NCI-H226 (cell line): Measurements from ENCODE around the gene SLC6A4.

Source experiments
- DNase-seq: peaks from one replicate; pipeline ENCODE4 v3.0.0-alpha.2; 2015

Gene SLC6A4

GRCh38 chr17:30235386-30236296 lies at the start of gene SLC6A4:
Gene SLC6A4, minus strand, starts transcription at chr17:30235697. Its CDS starts 13,739 bp downstream, at chr17:30221958.
- DNase-seq, result no peak

- no peak for DNase-seq
Observed at GRCh38 chr17:30279156-30279555, 43.7 kb upstream of the SLC6A4 start.

DNA sequence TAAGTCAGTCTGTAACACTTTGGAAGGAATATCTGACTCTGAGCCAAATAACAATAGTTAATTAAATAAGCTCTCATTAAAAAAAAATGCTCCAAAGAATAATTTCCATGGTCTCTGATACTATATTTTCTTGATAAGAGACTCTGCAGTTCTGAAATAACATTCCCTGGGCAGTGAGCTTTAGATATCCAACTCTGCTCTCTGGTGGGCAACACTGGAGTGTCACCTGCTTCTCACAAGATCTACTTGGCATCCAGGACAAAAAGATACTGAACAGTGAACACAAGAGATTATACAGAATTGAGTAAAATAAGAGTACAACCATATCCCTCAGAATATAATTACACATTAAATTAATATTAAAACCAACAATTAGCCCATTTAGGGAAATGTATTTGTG lies 42.5 kb upstream of the SLC6A4 start:
- no peak for DNase-seq

- no peak for DNase-seq
Observed at GRCh38 chr17:30275911-30276310, 40.4 kb upstream of the SLC6A4 start.

DNA sequence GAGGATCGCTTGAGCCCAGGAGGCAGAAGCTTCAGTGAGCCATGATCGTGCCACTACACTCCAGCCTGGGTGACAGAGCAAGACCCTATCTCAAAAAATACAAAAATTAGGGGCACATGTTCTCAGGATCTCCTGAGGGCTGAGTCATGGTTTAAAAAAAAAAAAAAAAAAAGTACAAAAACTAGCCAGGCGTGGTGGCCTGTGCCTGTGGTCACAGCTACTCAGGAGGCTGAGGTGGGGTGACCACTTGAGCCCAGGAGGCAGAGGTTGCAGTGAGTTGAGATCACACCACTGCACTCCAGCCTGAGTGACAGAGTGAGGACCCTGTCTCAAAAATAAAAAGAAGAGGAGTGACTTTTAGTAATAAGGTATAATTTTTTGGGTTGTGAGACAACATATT lies 39.4 kb upstream of the SLC6A4 start:
- DNase-seq, result no peak

DNA sequence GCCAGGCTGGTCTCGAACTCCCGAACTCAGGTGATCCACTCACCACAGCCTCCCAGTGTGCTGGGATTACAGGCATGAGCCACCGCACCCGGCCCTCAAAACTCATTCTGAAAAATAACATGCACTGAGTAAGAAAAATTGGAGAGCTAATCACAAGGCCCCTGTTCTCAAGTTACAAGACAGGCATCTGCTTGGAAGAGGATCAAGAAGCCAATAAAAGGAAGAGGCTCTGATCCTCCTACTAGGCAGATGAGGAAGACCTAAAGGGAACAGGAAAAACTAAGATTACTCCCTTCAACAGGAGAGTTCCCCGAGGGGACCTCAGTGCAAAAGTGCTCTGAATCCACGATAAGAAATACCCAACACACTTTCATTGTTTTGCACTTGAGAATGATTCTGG lies 37.9 kb upstream of the SLC6A4 start:
- DNase-seq, result peak; percentile 23

DNA sequence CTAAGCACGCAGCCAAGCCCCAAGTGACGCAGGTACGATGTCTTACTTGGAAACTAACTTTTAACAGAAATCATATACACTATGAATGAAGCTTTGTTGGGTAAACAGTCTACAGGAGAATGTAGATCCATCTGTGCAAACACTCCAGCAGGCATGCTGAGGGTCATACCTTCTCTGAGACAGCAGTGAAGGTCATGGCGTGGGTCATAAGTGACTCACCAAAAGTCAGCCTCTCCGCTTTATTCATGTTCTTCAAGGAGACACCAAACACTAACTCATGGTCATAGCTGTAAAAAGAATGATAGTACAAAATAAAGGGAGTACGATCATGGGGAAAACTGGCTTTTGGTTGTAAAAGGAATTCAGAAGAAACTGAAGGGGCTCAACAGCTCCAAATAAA lies 35.6 kb upstream of the SLC6A4 start:
- DNase-seq, result no peak

DNA sequence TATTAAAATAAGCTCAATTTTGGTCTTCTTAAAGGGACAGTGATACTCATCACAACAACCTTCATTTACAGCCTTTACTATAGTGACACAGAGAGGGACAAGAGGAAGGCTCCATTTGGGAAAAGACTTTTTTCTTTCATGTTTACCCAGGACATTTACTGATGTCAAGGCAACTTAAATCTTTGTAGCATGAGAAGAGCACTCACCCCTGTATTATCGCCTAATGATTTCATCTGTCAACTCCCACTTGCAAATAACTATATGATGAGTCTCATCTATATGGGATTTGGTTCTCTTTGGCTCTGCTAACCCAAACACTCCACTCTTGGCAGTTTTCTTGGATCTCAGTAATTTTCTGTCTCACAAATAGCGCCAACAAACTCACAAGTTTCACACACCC lies 32.1 kb upstream of the SLC6A4 start:
- peak; percentile 70 for DNase-seq

GRCh38 chr17:30263552-30264333 lies 28.2 kb upstream of the SLC6A4 start:
- peak; percentile 87 for DNase-seq

GRCh38 chr17:30256756-30257506 lies 21.4 kb upstream of the SLC6A4 start:
- DNase-seq, result peak; percentile 31

DNA sequence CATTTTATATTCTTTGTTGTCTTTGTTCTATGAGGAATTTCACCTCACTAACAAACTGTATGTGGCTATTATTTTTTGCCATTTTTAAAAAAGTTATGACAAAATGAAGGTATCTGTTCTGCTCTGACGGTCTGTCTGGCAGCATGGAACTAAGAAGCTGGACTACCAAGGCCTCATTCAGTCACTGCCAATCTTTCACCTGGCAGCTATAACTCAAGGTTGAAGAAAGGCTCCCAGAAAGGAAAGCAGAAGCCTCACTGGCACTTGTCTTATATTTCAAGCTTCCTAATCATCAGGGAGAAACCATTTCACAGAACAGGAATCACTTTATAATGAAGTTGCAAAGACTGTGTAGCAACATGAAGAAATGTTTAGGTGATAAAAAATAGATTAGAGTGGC lies 18.7 kb upstream of the SLC6A4 start:
- DNase-seq, result no peak

DNA sequence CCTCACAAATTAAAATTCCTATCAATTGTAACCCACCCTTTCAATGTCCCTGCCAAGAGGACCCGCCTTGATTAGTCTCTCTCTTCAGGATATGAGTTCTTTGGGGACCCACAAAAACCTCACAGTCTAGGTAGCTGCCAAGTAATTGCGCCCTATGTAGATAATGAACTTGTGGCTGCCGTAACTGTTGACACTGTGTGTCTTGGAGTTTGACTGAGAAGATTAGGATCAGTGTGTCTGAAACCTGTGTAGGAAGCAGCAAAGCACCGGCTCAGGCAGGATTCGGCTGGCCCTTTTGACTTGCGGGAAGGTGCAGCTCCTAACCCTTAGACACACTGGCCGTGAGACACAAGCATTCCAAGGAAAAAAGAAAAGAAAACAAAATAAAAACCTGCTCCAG lies 17.8 kb upstream of the SLC6A4 start:
- no peak for DNase-seq

GRCh38 chr17:30251931-30252330 lies 16.4 kb upstream of the SLC6A4 start:
- no peak for DNase-seq

DNA sequence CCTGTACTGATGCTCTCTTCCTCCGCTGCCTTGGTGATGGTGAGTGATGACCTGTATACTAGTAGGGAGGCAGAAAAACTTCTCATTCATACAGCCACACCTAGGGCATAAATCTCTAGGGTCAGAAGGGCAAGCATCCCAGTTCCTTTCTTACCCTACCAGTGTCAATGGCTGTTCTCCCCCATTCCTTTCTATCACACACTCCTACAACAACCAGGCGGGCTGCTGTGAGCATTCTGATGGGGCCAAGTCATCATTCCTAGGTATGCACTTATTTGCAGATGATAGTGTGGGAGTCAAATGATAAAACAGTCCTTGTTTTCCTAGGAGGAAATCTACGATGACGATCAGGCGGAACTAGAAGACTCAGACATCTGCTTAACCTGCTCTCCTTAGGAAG lies 14.0 kb upstream of the SLC6A4 start:
- DNase-seq, result peak; percentile 48

GRCh38 chr17:30248786-30249185 lies 13.3 kb upstream of the SLC6A4 start:
- DNase-seq, result no peak

- no peak for DNase-seq
Observed at GRCh38 chr17:30246460-30246859, 11.0 kb upstream of the SLC6A4 start.

- no peak for DNase-seq
Observed at GRCh38 chr17:30244853-30245385, 9.4 kb upstream of the SLC6A4 start.

GRCh38 chr17:30243568-30243967 lies 8.1 kb upstream of the SLC6A4 start:
- no peak for DNase-seq

- no peak for DNase-seq
Observed at GRCh38 chr17:30243002-30243401, 7.5 kb upstream of the SLC6A4 start.

- DNase-seq, result no peak
Observed at GRCh38 chr17:30241051-30241450, 5.6 kb upstream of the SLC6A4 start.

DNA sequence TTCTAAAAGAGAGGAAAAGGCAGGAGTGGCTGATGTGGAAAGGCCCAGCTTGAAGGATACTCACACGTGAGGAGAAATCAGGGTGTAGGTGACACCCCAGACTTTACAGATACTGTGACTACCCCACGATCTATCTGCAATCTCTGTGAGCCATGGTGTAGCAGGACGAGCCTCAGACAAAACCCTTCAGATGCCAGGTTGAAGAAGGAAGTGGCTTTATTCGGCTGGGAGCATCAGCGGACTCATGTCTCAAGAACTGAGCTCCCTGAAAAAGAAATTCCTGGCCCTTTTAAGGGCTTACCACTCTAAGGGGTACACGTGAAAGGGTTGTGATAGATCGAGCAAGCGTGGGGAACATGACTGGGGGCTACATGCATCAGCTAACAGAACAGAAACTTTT lies 4.7 kb upstream of the SLC6A4 start:
- no peak for DNase-seq

DNA sequence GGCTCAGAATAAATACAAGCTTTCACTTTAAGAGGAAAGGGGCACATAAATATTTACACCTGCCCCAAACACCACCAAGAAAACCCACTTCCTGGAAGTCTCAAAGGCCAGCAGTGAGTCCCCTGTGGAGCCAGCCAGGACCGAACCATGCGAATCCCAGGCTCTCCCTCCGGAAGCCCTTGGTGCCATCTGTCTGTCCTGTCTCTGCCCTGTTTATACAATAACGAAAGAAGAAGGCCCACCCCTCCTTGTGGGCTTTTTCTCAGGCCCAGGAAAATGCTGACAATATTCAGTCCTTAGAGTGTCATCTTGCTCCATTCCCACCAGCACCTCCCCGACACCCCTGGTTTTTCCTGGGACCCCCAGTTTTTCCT lies 3.6 kb upstream of the SLC6A4 start:
- DNase-seq, result no peak
